Breast epithelium (tissue), 3 donors: Measurements from ENCODE around the gene RNF223.

Experiments
- POLR2AphosphoS5 ChIP-seq, 3 donors: sonication (generic); formaldehyde crosslinking; IDR thresholded peaks; one replicate each; pipeline ENCODE4 v1.6.1; 2017; ENCODE audit warnings: antibody characterized with exemption in 3 of 3
- TF ChIP-seq, protein P1 (sequence below), 3 donors: fragments of 450-650 bp; IDR thresholded peaks; one replicate each; pipeline ENCODE4 v1.5.1; 2016 to 2017; ENCODE audit warnings: antibody characterized with exemption in 3 of 3, mild to moderate bottlenecking in 3 of 3, moderate library complexity in 3 of 3

DNA sequence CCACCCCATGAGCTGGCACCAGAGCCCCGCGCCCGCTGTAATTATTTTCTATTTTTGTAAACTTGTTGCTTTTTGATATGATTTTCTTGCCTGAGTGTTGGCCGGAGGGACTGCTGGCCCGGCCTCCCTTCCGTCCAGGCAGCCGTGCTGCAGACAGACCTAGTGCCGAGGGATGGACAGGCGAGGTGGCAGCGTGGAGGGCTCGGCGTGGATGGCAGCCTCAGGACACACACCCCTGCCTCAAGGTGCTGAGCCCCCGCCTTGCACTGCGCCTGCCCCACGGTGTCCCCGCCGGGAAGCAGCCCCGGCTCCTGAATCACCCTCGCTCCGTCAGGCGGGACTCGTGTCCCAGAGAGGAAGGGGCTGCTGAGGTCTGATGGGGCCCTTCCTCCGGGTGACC, 19.1 kb downstream of the RNF223 start:
- TF ChIP-seq, protein P1, sequence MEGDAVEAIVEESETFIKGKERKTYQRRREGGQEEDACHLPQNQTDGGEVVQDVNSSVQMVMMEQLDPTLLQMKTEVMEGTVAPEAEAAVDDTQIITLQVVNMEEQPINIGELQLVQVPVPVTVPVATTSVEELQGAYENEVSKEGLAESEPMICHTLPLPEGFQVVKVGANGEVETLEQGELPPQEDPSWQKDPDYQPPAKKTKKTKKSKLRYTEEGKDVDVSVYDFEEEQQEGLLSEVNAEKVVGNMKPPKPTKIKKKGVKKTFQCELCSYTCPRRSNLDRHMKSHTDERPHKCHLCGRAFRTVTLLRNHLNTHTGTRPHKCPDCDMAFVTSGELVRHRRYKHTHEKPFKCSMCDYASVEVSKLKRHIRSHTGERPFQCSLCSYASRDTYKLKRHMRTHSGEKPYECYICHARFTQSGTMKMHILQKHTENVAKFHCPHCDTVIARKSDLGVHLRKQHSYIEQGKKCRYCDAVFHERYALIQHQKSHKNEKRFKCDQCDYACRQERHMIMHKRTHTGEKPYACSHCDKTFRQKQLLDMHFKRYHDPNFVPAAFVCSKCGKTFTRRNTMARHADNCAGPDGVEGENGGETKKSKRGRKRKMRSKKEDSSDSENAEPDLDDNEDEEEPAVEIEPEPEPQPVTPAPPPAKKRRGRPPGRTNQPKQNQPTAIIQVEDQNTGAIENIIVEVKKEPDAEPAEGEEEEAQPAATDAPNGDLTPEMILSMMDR (IDR thresholded peaks at IDR 0.05), result no peak
- TF ChIP-seq POLR2AphosphoS5 (IDR thresholded peaks at IDR 0.05), result no peak
